HepG2 (cell line): ENCODE results near the gene ATG7. TPM values are rescaled to one million over a fixed set of nuclear protein-coding genes. Genes with fewer than 3 reads are reported as not detected.
A peak's percentile ranks its signal among the peaks of the same experiment; 100 is the strongest.

Experiments used
- ATAC-seq: fragments of 200-7000 bp; cut with Tn5 transposase; 3 replicates; pipeline ENCODE4 v1.9.1; 2020; ENCODE audit warnings: mild to moderate bottlenecking, moderate library complexity
- BruUV-seq: library from RNA; stranded (reverse); fragments of 400-500 nt; replicated peaks from 2 replicates; lab custom pipeline; 2021; lab: Mats Ljungman, UMichigan
- CTCF ChIA-PET: fragments of 300-600 bp; formaldehyde crosslinking; extraction: SDS; loops from one replicate; lab custom pipeline; 2021; ENCODE audit warnings: low total read pairs, inconsistent platforms, low intra/inter-chr PET ratio; lab: Yijun Ruan, JAX
- POLR2A ChIA-PET: fragments of 350-600 bp; sonication (Branson Sonifier 250); formaldehyde crosslinking; loops from one replicate; lab custom pipeline; 2020; ENCODE audit warnings: antibody characterized with exemption, inconsistent platforms; lab: Yijun Ruan, JAX
- DNase-seq: peaks from one replicate; pipeline ENCODE4 v3.0.0-alpha.2; 2015; ENCODE audit warnings: low spot score
- FAIRE-seq: peaks from 3 replicates; lab custom pipeline; 2011; peaks lifted over from hg19 to GRCh38; lab: Jason Lieb, UNC
- H2AFZ ChIP-seq: one replicate; pipeline ENCODE4 v1.6.1; 2011; ENCODE audit warnings: low read length, inconsistent platforms
- H3K27ac ChIP-seq: fragments of 300-600 bp; 3 replicates; pipeline ENCODE4 v1.8.0; 2011; ENCODE audit warnings: mixed run types, mild to moderate bottlenecking, mixed read lengths, low read length, inconsistent platforms; ENCODE audit not compliant: insufficient read depth; ENCODE audit errors: extremely low read length
- H3K27me3 ChIP-seq, 2 experiments: fragments of 200-600 bp in 1 of 2; 2 replicates in 1 of 2; 3 replicates in 1 of 2; pipeline versions ENCODE4 v1.6.0 to v1.8.0; 2011; ENCODE audit warnings: low read length in 2 of 2, mild to moderate bottlenecking in 2 of 2, moderate library complexity in 2 of 2, inconsistent platforms in 1 of 2; ENCODE audit not compliant: insufficient read depth in 2 of 2, control insufficient read depth in 1 of 2
- H3K36me3 ChIP-seq, 2 experiments: fragments of 200-600 bp in 1 of 2; replicated peaks in 1 of 2; 2 replicates in 1 of 2; 3 replicates in 1 of 2; pipeline versions ENCODE4 v1.5.1 to v1.8.0; 2011; ENCODE audit warnings: low read length in 2 of 2, inconsistent platforms in 1 of 2; ENCODE audit not compliant: insufficient read depth in 2 of 2, control insufficient read depth in 1 of 2
- H3K4me1 ChIP-seq: 2 replicates; pipeline ENCODE4 v1.5.1; 2012; ENCODE audit warnings: low read length, inconsistent platforms; ENCODE audit not compliant: insufficient read depth
- H3K4me2 ChIP-seq: 2 replicates; pipeline ENCODE4 v1.6.0; 2011; ENCODE audit warnings: low read depth, low read length, inconsistent platforms
- H3K4me3 ChIP-seq, 3 experiments: fragments of 200-600 bp in 1 of 3; sonication (generic), shearing (Covaris generic) in 1 of 3; replicated peaks in 1 of 3; 2 replicates each; pipeline ENCODE4 v1.5.1; 2011 to 2016; ENCODE audit warnings: low read length in 3 of 3, inconsistent platforms in 2 of 3, low read depth in 2 of 3, mild to moderate bottlenecking in 2 of 3, control low read depth in 1 of 3, mixed read lengths in 1 of 3; ENCODE audit not compliant: insufficient read depth in 1 of 3
- H3K79me2 ChIP-seq: one replicate; pipeline ENCODE4 v1.6.1; 2011; ENCODE audit warnings: low read length, inconsistent platforms; ENCODE audit not compliant: insufficient read depth
- H3K9ac ChIP-seq: 2 replicates; pipeline ENCODE4 v1.6.0; 2011; ENCODE audit warnings: mild to moderate bottlenecking, low read depth, low read length, inconsistent platforms; ENCODE audit not compliant: insufficient read depth
- H3K9me3 ChIP-seq: 2 replicates; pipeline ENCODE4 v1.5.1; 2012; ENCODE audit warnings: mild to moderate bottlenecking, low read length
- H4K20me1 ChIP-seq: 2 replicates; pipeline ENCODE4 v1.6.0; 2011; ENCODE audit warnings: inconsistent platforms, mild to moderate bottlenecking, low read length, moderate library complexity; ENCODE audit not compliant: insufficient read depth
- BCL6 ChIP-seq: IDR thresholded peaks from 2 replicates; pipeline ENCODE4 v1.6.1; 2016; ENCODE audit warnings: missing genetic modification reagents, missing compliant biosample characterization
- CBX2 ChIP-seq, 2 experiments: fragments of 200-600 bp in 1 of 2; sonication (generic); formaldehyde crosslinking in 1 of 2; IDR thresholded peaks; 2 replicates each; pipeline versions ENCODE4 v1.7.0 to v1.8.1; 2018 to 2022; ENCODE audit warnings: low read depth in 2 of 2, low read length in 1 of 2, mild to moderate bottlenecking in 1 of 2, missing genetic modification reagents in 1 of 2
- CC2D1A ChIP-seq: sonication (generic); formaldehyde crosslinking; IDR thresholded peaks from 2 replicates; pipeline ENCODE4 v1.8.1; 2023; ENCODE audit warnings: mild to moderate bottlenecking, missing genetic modification reagents
- FLYWCH1 ChIP-seq: sonication (generic); formaldehyde crosslinking; IDR thresholded peaks from 2 replicates; pipeline ENCODE4 v1.8.1; 2023; ENCODE audit warnings: mild to moderate bottlenecking, missing genetic modification reagents
- HHEX ChIP-seq: IDR thresholded peaks from 2 replicates; pipeline ENCODE4 v1.6.1; 2016; ENCODE audit warnings: control low read depth
- MED1 ChIP-seq: sonication (generic); formaldehyde crosslinking; IDR thresholded peaks from 2 replicates; pipeline ENCODE4 v1.4.0; 2020; ENCODE audit warnings: missing genetic modification reagents
- ONECUT2 ChIP-seq: sonication (generic); formaldehyde crosslinking; IDR thresholded peaks from 2 replicates; pipeline ENCODE4 v1.4.0; 2020; ENCODE audit warnings: missing genetic modification reagents
- SOX6 ChIP-seq, 2 experiments: fragments of 450-650 bp in 1 of 2; sonication (generic) in 1 of 2; formaldehyde crosslinking in 1 of 2; IDR thresholded peaks; 2 replicates each; pipeline versions ENCODE4 v1.4.0 to v1.6.1; 2017 to 2020; ENCODE audit warnings: antibody characterized with exemption in 1 of 2, mild to moderate bottlenecking in 1 of 2, missing genetic modification reagents in 1 of 2
- ZFP82 ChIP-seq: sonication (generic); formaldehyde crosslinking; IDR thresholded peaks from 2 replicates; pipeline ENCODE4 v1.5.1; 2020; ENCODE audit warnings: mild to moderate bottlenecking, missing genetic modification reagents, borderline replicate concordance
- ZMAT3 ChIP-seq: sonication (generic); formaldehyde crosslinking; conservative IDR thresholded peaks from 2 replicates; pipeline ENCODE4 v1.7.0; 2021; ENCODE audit warnings: missing genetic modification reagents
- ZNF331 ChIP-seq: sonication (generic); formaldehyde crosslinking; IDR thresholded peaks from 2 replicates; pipeline ENCODE4 v1.4.0; 2020; ENCODE audit warnings: missing genetic modification reagents
- ZNF383 ChIP-seq: sonication (generic); formaldehyde crosslinking; IDR thresholded peaks from 2 replicates; pipeline ENCODE4 v1.4.0; 2020; ENCODE audit warnings: missing genetic modification reagents, mild to moderate bottlenecking, borderline replicate concordance
- WGBS: methylation state at CpG from one replicate; pipeline ENCODE4 v1.1.6; 2017; ENCODE audit warnings: low lambda C conversion rate; 5-methylcytosine and 5-hydroxymethylcytosine counted together
- in situ Hi-C: cut with HindIII; loops from 2 replicates; pipeline ENCODE4 v1.10.0; 2017; ENCODE audit warnings: low pct_unique_long_range_greater_than_20kb; ENCODE audit not compliant: extremely low pct_ligation_motif_present
- intact Hi-C: fragments of 100-400 bp; cut with micrococcal nuclease; formaldehyde crosslinking; loops from one replicate; pipeline ENCODE4 v1.10.0; 2022; ENCODE audit not compliant: unreplicated experiment
- polyA plus RNA-seq, 8 experiments: library from polyadenylated mRNA; depleted of rRNA in 3 of 8; stranded (reverse) in 7 of 8; unstranded in 1 of 8; fragments of >200 nt; fragmentation: Illumina TruSeq in 4 of 8; extraction: Trizol in 4 of 8; gene quantifications; 2 replicates each; pipeline versions ENCODE4 v1.2.1 to v1.2.3, GENCODE V29; 2011 to 2016; ENCODE audit warnings: low read depth in 4 of 8, missing spikeins in 1 of 8, mixed read lengths in 1 of 8; ENCODE audit not compliant: insufficient read depth in 1 of 8
- total RNA-seq, 5 experiments: library from RNA; depleted of rRNA; stranded (reverse); fragments of >200 nt; fragmentation: Illumina TruSeq; extraction: Trizol; gene quantifications; 2 replicates each; pipeline ENCODE4 v1.2.3, GENCODE V29; 2016; ENCODE audit warnings: low read depth in 1 of 5
- TF ChIP-seq, protein P1 (sequence below): sonication (generic); formaldehyde crosslinking; IDR thresholded peaks from 2 replicates; pipeline ENCODE4 v1.4.0; 2020; ENCODE audit warnings: mild to moderate bottlenecking, missing genetic modification reagents
- TF ChIP-seq, protein P2 (sequence below): sonication (generic); formaldehyde crosslinking; IDR thresholded peaks from 2 replicates; pipeline ENCODE4 v1.9.0; 2021; ENCODE audit warnings: mild to moderate bottlenecking, missing genetic modification reagents

Gene ATG7
- total and polyA plus RNA-seq, 2 of the 13 experiments (the other 11 are each of a cell fraction or from before 2014, with no cell fraction given): 7.8 to 22.1 TPM

DNA sequence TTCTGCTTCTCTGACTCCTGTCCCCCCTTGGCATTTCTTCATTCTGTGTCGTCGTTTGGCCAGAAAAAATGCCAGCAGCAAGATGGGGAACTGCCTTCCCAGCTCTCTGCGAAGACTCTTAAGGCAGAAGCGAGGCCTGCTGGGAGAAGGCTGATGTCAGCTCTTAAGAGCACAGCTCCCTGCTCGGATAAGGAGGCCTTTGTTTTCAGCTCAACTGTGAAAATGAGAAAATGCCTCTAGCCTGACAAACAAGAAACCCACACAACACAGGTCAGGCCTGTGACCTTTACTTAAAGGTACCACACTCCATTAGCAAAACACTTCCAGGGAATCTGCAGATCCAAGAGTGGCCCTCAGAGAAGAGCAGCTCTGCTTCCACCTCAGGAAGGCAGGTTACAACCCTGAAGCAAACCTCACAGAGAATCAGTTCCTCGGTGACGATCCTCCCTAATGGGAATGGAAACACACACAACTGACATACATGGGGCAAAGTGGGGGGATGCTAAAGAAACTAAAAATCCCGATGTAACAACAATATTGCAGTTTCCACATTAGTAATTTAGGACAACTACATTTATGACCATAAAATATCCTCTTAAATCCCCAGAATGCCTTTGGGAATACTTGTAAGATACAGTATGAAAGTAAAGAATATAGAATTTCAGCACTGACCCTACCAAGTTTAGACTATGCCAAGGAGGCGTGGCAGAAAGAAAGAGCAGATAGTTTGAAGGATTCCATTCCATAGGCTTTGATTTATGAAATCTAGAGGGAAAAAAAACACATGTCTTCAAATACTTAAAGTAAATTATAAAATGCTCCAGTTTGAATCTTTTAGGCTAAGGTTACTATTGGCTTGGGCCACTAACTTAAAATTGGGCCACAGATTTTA lies 319.4 kb downstream of the ATG7 start:
- CTCF ChIA-PET: no interaction called here
- peaks cover 88% of the 10 kb centered on the region for H3K79me2 ChIP-seq
- DNase-seq: peak; percentile 82
- TF ChIP-seq HHEX (CRISPR knock-in tag): no peak
- TF ChIP-seq ONECUT2 (CRISPR knock-in tag): no peak
- TF ChIP-seq ZFP82: no peak
- TF ChIP-seq CC2D1A (CRISPR knock-in tag): no peak
- TF ChIP-seq FLYWCH1: no peak
- no peak for TF ChIP-seq ZMAT3 (CRISPR knock-in tag)
- peak; percentile 71 for TF ChIP-seq BCL6 (CRISPR knock-in tag)
- TF ChIP-seq, protein P1, sequence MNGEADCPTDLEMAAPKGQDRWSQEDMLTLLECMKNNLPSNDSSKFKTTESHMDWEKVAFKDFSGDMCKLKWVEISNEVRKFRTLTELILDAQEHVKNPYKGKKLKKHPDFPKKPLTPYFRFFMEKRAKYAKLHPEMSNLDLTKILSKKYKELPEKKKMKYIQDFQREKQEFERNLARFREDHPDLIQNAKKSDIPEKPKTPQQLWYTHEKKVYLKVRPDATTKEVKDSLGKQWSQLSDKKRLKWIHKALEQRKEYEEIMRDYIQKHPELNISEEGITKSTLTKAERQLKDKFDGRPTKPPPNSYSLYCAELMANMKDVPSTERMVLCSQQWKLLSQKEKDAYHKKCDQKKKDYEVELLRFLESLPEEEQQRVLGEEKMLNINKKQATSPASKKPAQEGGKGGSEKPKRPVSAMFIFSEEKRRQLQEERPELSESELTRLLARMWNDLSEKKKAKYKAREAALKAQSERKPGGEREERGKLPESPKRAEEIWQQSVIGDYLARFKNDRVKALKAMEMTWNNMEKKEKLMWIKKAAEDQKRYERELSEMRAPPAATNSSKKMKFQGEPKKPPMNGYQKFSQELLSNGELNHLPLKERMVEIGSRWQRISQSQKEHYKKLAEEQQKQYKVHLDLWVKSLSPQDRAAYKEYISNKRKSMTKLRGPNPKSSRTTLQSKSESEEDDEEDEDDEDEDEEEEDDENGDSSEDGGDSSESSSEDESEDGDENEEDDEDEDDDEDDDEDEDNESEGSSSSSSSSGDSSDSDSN (CRISPR knock-in tag): no peak
- TF ChIP-seq MED1: peak; percentile 26; the same call in 1 of the 2 replicates
- TF ChIP-seq SOX6 (IDR thresholded peaks at IDR 0.05): no peak
- TF ChIP-seq SOX6 (CRISPR knock-in tag; IDR thresholded peaks at IDR 0.05): peak; percentile 69
- TF ChIP-seq ZNF331: peak; percentile 41; the same call in 1 of the 2 replicates
- TF ChIP-seq, protein P2, sequence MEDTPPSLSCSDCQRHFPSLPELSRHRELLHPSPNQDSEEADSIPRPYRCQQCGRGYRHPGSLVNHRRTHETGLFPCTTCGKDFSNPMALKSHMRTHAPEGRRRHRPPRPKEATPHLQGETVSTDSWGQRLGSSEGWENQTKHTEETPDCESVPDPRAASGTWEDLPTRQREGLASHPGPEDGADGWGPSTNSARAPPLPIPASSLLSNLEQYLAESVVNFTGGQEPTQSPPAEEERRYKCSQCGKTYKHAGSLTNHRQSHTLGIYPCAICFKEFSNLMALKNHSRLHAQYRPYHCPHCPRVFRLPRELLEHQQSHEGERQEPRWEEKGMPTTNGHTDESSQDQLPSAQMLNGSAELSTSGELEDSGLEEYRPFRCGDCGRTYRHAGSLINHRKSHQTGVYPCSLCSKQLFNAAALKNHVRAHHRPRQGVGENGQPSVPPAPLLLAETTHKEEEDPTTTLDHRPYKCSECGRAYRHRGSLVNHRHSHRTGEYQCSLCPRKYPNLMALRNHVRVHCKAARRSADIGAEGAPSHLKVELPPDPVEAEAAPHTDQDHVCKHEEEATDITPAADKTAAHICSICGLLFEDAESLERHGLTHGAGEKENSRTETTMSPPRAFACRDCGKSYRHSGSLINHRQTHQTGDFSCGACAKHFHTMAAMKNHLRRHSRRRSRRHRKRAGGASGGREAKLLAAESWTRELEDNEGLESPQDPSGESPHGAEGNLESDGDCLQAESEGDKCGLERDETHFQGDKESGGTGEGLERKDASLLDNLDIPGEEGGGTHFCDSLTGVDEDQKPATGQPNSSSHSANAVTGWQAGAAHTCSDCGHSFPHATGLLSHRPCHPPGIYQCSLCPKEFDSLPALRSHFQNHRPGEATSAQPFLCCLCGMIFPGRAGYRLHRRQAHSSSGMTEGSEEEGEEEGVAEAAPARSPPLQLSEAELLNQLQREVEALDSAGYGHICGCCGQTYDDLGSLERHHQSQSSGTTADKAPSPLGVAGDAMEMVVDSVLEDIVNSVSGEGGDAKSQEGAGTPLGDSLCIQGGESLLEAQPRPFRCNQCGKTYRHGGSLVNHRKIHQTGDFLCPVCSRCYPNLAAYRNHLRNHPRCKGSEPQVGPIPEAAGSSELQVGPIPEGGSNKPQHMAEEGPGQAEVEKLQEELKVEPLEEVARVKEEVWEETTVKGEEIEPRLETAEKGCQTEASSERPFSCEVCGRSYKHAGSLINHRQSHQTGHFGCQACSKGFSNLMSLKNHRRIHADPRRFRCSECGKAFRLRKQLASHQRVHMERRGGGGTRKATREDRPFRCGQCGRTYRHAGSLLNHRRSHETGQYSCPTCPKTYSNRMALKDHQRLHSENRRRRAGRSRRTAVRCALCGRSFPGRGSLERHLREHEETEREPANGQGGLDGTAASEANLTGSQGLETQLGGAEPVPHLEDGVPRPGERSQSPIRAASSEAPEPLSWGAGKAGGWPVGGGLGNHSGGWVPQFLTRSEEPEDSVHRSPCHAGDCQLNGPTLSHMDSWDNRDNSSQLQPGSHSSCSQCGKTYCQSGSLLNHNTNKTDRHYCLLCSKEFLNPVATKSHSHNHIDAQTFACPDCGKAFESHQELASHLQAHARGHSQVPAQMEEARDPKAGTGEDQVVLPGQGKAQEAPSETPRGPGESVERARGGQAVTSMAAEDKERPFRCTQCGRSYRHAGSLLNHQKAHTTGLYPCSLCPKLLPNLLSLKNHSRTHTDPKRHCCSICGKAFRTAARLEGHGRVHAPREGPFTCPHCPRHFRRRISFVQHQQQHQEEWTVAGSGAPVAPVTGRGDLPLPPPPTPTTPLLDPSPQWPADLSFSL (CRISPR knock-in tag): no peak
- TF ChIP-seq CBX2 (IDR thresholded peaks at IDR 0.05; ENCODE audit: low read depth, low read length): no peak
- TF ChIP-seq CBX2 (CRISPR knock-in tag; IDR thresholded peaks at IDR 0.05; ENCODE audit: low read depth): no peak
- TF ChIP-seq ZNF383 (CRISPR knock-in tag): no peak

More for the DNA sequence above, 319.4 kb downstream of the ATG7 start:
- Histone ChIP-seq H3K27me3 (no peaks in the 10 kb centered on the region), H3K4me1 (peaks cover 78% of the 10 kb centered on the region), H4K20me1 (peaks cover 35% of the 10 kb centered on the region), H3K9ac (peak overlapping the region; percentile 1; the same call in 1 of the 2 replicates), H3K9me3 (no peaks in the 10 kb centered on the region), H3K27ac (peak overlapping the region; percentile 41), H2AFZ (no peak overlapping the region), H3K4me3 (no peak overlapping the region), H3K36me3 (peaks cover 14 to 39% of the 10 kb centered on the region in 2 experiments), H3K4me2 (peak overlapping the region; percentile 22)
- POLR2A ChIA-PET: interaction anchor here (0.7 to 1.8 kb wide), 5 partner anchors 9 to 52 kb away, joined by 3 to 10 read pairs (median 4); partner anchors contain the start of gene VGLL4
- FAIRE-seq: peak; percentile 93
- BruUV-seq: no TSS peak
- intact Hi-C loops: loop anchor here (1.0 to 2.0 kb wide), 2 partner anchors 27 to 51 kb away; no protein-coding TSS in a partner anchor
- peak; percentile 82 for ATAC-seq
- WGBS: 48% methylated on average over 9 of the region's 9 CpGs
- in situ Hi-C loops: loop anchor here (5.0 kb wide), 1 partner anchor 51 kb away; the partner anchor contains the start of gene VGLL4
